SU-DHL-6 (cell line): Measurements from ENCODE around the gene SF3B5.

ENCODE experiments used
- CTCF ChIP-seq: fragments of 200-600 bp; sonication (generic); IDR thresholded peaks from one replicate; pipeline ENCODE4 v1.5.1; 2017; ENCODE audit warnings: antibody characterized with exemption, mild to moderate bottlenecking, low read length, moderate library complexity; ENCODE audit not compliant: insufficient read depth, poor library complexity, severe bottlenecking
- EZH2phosphoT487 ChIP-seq: fragments of 200-600 bp; sonication (generic), shearing (Covaris generic); conservative IDR thresholded peaks from 2 replicates; pipeline ENCODE4 v1.6.1; 2018; ENCODE audit warnings: mild to moderate bottlenecking, antibody characterized with exemption, low read length, moderate library complexity, mixed read lengths

GRCh38 chr6:144133225-144133821 lies 38.0 kb upstream of the SF3B5 start:
- no peak for TF ChIP-seq CTCF
- TF ChIP-seq EZH2phosphoT487, result no peak
